T-helper 1 cell treated with Interleukin-12 subunit alpha and Interleukin-12 subunit beta and Interleukin-4 antibody, amounts not matched to agents 30 ng/mL and 1 ng/mL, for 36 hours (primary cell): ENCODE measurements around the gene TACR2. TPM values are rescaled to one million over a fixed set of nuclear protein-coding genes. Genes with fewer than 3 reads are reported as not detected.

Source experiments
- intact Hi-C: fragments of 100-400 bp; cut with micrococcal nuclease; formaldehyde crosslinking; loops from one replicate; pipeline ENCODE4 v1.15.1; 2024
- total RNA-seq: library from RNA; stranded (reverse); gene quantifications from 2 replicates; pipeline ENCODE4 v1.2.3, GENCODE V29; 2022

TACR2 gene
- total RNA-seq, 1 donor from 2014 or later = not detected

DNA sequence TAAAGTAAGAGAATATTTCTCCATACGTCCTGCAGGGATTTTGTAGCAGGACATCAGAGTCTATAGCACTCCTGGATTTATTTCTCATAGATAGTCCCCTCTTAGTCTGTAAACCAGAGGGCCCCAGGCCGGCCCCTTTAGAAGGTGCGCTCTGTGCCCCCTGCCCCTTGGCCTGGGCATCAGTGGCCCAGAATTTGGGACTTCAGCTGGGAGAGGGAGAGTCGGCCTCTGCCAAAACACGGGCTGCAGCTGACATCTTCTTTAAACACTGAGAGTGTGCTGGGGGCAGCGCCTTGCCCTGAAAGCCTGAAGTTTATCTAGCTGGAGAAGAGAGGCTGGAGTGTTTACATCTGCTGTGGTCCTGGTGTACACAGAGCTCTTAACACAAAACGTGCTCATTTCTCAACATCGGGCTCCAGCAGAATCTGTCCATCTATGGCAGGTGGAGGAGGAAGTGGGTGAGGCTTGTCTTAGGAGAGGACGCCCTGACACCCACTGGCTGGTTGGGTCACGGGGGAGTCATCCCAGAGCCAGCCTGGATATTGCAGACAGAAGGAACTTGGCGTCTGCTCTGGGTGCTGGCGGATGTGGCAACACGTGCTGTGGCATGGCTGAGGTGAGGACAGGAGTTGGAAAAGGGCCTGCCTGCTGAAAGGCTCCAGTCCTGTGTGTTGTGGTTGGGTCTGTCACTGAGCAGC lies 5.0 kb upstream of the TACR2 start:
- intact Hi-C loops = no loop called here

DNA sequence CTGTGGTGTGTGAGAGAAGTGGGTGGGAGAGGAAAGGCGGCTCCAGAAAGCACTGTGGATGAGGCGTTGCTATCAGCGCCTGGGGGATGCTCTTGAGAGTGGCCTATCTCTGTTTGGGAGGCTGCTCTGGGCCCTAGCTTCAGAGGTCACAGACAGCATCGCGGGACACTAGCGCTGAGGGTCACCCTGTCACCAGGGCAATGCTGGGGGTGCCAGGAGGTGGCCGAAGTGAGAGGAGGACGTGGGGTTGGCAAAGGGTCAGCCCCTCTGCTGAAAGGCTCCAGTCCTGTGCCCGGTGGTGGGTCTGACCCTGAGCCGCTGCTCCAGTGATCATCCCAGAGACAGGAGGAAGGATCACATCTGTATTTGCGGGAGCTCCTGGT lies 3.0 kb upstream of the TACR2 start:
- intact Hi-C loops = no loop called here

DNA sequence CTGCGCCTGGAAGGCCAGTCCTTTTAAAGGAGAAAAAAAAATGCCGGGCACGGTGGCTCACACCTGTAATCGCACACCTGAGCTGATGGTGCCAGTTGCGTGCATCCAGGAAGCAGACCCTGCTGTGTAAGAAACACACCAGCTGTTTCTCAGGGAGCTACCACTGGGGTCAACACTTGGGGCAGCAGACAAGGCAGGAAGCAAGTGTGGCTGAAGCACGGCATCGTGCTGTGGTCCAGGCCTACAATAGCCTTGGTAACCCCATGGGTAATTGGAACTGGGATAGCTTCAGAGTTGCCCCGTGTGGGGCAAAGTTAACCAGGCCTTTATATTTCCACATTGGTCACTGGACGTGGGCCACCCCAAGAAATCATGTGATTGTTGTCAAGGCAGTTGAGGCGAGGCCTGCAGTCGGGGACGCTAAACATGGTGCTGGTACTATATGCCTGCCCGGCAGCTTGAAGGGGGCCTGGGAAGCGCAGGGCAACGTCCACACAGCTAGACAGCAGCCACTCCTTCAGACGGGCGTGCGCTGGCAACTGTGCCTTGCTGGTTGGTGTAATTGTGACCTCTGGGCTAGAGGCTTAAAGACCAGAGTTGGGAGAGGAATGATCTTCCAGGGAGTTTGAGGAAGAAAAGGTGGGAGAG lies 2.5 kb upstream of the TACR2 start:
- intact Hi-C loops = no loop called here

DNA sequence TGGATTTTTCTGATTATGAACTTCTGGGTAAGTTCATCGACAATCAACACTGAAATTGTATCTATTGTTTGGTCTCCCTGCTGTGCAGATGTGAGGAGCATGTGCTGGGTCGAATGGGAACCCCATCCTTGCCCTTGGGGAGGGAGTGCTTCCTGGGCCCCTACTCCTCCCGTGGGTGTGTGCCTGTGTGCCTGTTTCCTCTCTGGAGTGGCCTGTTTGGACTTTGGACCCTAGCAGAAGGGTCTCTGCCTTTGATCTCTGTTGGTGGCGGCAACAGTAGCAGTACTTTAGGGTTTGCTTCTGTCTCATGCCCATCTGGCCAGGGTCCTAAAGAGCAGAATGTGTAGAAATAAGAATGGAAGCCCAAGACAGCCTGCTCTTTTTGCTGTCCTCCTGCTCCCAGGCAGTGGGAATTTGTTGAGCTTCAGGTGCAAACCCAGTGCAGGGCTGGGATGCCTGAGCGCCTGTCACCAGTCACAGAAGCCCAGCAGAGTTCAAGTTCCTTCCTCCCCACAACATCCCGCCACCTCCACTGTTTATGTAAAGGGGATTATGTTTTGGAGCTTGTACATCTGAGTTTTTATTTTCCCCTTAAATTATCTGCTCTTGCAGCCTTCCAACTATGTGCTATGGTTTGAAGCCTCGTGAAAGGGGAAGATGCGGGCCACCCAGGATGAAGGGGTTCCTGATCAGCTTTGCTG lies 1.5 kb upstream of the TACR2 start:
- intact Hi-C loops = no loop called here

DNA sequence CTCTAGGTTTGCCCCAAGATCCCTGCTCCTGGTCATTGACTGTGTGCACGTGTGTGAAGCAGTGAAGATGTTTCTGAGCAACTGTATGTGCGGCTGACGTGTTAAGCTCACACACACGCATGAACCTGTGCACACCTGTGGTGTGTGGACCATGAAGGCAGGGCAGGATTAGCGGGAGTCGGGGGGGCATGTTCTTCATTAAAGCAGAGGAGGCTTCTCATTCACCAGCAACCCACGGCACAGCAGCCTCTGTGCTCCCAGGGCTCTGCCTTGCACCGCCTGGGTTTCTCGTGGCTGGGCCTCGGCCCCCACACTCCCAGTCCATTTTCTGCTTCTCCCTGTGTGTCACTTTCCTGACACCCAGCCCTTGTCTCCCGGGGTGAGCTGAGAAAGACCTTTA lies 824 bp upstream of the TACR2 start:
- intact Hi-C loops = no loop called here

DNA sequence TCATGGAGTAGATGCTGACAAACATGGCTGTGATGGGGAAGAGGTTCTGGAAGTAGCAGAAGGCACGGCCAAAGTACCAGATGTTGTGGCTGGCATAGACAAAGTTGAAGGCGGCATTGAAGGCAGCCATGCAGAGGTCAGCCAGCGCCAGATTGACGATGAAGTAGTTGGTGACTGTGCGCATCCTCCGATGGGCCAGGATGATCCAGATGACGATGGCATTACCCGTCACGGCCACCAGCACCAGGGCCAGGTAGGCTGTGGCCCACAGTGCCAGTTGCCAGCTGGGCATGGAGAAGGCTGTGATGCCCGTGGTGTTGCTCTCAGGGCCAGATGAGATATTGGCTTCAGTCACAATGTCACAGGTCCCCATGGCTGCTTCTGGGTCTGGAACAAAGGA lies 767 bp downstream of the TACR2 start:
- intact Hi-C loops = no loop called here

DNA sequence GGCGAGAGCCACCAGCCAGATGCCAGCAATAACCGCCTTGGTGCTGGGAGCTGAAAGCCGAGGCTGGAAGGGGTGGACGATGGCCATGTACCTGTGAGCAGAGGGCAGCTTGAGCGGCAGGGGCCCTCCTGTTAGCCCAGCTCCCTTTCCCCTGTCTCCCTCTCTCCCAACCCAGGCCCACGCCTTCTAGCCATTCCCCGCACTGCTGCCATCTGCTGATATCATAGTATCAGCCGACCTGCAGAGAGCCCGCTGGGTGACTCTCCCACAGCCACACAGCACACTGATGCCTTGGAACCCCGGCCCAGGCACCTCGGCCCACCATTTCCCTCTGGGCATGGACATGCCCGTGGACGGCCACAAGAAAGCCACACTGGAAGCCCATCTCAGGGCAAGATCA lies 1.7 kb downstream of the TACR2 start:
- intact Hi-C loops = no loop called here

DNA sequence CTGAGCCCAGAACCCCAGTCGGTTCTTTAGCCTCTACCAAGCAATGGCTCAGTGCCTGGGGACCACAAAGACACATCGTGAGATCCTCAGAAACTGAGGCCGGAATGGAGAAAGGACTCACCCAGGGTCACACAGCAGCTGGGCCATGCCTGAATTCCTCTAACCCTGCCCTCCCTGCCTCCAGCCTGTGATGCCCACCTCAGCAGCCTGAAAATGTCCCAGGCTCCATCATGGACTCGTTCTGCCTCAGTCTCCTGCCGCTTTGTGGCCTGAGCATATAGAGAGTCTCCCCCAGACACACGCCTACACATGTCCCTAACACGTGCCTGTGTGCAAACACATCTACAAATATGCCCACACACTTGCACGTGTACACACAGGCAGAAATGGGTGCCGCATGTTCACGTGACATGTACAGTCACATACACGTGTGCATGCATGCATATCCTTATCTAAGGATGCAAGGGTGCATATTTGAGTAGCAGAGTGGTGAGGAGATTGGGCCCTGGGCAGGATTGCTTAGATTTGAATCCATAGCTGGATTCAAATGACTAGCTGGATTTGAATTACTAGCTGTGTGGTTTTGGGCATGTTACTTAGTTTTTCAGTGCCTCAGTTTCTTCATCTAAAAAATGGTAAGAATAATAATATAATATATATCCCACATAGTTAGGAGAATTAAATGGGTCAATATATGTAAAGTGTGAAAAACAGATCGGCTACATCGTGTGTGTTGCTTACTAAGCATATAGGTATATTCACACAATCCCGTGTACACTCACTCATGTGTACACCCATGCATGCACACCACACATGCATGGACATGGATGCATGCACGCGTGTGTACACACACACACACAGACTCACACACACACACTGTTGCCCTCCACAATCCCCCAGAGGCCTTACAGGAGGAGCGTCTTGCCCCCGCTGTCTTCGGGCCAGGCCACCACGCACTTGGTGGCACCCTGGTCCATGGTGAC lies 2.4 kb downstream of the TACR2 start:
- intact Hi-C loops = no loop called here

DNA sequence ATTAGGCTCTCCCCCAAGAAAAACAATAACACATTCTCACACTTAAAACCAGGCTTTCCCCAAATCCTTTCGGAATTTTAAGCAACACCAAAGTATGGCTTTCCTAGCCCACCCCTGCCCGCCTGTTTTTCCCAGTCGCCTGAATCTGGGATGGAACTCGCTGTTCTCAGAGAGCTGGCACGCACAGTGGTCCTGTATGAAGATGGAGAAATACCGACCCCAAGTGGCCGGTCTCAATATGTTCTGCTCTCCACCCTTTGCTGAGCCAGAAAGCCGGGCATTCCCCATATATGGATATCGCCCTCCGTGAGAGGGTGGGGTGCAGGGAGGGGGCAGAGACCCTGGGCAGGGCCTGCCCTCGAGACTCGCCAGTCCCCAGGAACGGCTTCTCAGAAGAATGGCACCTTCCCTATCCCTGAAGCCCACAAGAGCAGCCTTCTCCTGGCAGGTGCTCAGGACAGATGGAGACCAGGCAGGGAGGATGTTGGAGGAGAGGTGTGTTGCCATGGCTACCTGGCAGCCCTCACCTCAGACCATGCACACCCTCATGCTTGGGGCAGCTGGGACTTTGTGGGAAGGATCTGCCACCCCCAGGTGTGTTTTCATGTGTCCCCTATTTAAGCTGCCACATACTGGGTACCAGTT lies 3.4 kb downstream of the TACR2 start:
- intact Hi-C loops = no loop called here

DNA sequence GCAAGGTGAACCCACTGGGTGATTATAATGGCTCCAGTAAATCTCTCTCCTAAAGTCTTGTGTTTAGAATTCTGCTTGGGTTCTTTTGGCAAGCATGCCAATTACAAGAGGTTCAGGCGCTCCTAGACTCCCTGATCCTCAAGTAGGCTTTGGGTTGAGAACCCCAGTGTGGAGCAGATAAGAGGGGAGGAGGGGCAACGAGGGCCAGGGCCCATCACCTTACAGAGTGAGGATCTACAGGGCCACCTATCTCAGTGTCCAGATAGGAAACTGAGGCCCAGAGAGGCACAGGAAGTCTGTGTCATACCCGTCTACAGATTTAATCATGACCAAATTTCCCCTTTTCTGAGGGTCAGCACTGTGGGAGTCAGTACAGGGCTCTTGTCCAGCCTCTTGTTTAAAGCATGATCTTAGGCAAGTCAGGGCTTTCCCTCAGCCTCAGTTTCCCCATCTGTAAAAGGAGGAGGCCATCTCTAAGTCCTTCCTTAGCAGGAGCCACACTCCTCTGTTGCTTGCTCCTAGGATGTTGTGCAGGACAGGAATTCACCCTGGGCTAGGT lies 4.4 kb downstream of the TACR2 start:
- intact Hi-C loops = no loop called here

DNA sequence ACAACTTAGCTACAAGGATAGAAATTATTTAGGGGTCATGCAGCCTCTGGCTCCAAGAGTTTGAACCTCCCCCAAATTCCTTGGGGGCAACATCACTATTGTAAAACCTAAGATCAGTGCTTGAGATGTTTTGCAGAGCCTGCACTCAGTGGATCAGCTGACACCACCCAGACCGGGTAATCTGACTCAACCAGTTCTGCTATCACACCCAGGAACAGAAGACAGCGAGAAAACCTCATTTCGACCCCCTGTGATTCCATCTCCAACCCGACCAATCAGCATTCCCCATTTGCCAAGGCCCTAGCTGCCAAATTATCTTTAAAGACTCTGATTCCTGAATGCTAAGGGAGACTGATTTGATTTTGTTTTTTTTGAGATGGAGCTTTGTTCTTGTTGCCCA lies 5.2 kb downstream of the TACR2 start:
- intact Hi-C loops = no loop called here

DNA sequence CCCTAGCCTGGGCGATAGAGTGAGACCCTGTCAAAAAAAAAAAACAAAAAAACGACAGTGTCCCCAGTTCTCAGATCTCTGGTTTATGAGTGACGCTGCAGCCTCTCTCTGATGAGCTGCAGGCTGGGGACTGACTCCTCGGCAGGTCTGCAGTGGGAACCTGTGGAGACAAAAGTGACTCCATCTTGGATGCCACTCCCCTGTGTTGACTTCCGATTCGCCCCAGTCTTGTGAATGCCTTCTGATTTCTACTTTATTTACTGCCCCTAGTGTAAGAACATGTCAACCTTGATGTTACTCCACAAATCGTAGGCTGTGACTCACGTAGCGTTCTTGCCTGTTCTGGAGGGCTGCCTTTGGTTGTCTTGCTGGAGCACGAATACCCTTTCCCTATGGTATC lies 6.2 kb downstream of the TACR2 start:
- intact Hi-C loops = no loop called here

DNA sequence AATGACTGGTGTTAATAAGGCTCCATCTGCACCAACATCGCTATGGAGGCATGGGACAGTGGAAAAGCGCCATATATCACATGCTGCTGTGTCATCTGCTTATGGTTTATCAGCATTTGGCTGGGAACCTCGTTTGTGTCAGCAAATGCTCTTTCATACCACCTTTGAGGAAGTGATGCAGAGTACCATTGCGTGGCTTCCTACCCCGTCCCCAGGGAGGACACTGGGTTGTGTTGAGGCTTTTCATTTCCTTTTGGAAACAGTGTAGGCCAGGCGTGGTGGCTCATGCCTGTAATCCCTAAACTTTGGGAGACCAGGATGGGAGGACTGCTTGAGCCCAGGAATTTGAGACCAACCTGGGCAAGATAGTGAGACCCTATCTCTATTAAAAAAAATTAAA lies 6.8 kb downstream of the TACR2 start:
- intact Hi-C loops = loop anchor here (1.0 to 10.0 kb wide), 8 partner anchors 17 to 755 kb away; partner anchors contain the start of genes DDX50, FAM241B, KIFBP and SUPV3L1

DNA sequence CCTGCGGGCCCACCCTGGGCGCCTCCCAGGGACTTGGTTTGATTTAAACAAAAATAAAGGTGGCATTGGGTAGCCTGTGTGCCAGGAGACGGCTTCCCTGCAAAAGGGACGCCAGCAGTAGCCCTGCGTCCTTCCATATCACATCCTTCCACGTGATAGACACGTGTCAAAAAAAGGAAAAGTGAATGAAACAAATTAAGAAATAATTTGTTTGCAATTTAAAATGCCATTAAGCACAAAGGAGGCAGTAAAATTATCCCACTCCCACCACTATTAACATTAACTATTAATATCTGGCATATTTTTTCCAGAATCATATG lies 7.6 kb downstream of the TACR2 start:
- intact Hi-C loops = loop anchor here (1.0 to 10.0 kb wide), 8 partner anchors 18 to 756 kb away; partner anchors contain the start of genes DDX50, FAM241B, KIFBP and SUPV3L1

DNA sequence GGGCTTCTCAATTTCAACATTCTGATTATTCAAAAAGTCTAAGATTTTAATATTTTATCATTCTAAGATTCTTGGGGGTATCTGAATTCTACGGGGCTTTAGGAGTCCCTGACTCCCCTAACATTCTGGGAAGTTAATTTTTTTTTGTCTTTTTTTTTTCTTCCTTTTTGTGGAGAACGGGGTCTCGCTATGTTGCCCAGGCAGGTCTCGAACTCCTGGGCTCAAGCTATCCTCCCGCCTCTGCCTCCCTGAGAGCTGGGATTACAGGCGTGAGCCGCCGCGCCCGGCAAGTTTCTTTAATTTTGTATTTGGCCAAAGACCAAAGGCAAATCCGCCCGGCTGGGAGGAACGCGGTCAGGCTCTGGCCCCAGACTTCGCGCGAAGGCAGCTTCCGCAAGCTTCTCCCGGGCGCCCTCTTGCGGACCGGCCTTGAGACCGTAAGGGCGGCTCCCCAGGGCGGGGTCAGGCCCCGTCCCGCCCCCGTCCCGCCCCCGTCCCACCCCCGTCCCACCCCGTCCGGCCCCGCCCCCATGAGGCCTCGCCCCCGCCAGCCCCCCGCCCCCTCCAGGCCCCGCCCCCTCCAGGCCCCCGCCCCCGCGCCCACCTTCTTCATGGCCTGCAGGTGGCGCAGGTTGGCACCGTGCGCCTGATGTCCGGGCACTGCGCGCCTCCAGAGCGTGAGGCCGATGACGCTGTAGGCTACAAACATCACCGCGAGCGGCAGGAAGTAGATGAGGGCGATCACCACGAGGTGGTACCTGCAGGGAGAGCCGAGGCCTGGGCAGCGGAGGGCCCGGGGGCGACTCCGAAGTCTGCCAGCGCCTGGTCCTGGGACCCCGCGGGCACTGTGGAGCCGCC lies 8.2 kb downstream of the TACR2 start:
- intact Hi-C loops = loop anchor here (1.0 to 10.0 kb wide), 14 partner anchors 18 to 756 kb away; partner anchors contain the start of genes DDX50, FAM241B, KIFBP and SUPV3L1

DNA sequence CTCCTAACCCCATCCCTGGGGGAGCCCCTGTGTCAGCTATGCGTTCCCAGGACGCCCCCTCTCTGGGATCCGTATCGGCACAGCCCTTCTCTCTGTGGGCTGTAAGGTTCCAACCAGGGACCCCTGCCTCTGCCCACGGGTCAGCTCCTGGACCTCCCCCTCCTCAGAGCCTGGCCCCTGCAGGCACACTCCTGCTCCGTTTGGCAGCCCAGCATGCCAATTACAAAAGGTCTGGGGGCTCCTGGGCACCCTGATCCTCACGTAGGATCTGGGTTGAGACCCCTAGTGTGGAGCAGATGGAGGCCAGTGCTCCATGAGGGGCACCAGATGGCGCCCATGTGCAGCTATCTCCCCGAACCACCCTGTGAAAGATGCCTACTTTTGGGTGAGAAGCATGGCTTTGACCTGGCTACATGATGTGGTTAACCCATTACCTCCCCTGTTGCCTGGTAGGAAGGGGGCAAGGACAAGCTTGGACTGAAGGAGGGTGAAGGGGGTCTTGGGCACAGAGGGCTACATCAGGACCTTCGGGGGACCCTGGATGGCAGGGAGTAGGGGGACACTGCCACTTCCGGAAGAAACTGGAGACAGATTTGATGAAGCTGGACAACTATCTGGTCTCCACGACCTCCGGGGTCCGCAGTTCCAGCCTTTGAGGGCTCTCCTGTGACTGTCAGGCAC lies 9.0 kb downstream of the TACR2 start:
- intact Hi-C loops = loop anchor here (1.0 to 10.0 kb wide), 12 partner anchors 19 to 757 kb away; partner anchors contain the start of genes DDX50, KIFBP, SUPV3L1 and VPS26A

DNA sequence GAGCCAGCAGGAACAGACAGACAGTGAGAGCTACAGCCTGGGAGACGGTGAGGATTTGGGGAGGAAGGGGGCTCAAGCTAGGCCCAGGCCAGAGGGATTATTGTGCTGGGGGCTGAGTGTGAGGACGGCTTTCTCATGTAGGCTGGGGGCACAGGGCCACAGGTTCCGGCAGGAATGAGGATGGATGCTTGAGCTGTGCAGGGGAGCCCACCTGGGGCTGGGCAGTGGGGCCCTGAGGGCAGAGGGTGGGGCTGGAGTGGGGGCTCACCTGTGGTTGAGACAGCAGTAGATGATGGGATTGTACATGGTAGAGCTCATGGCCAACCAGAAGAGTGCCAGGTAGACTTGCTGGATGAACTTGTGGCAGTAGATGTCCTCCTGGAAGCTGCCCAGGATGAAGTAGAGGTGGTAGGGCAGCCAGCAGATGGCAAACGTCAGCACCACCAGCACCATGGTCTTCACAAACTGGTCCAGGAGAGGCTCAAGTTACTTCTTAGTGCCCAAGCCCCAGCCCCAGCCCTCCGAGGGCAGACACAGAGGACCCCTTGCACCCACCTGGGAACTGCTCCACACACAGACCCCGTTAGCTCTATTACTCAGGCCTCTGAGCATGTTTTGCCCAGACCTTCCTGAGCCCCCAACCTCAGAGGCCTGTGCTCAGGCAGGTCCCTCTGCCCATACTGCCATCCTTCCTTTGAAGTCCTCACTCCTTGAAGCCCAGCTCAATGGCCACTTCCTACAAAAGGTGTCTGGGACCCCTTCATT lies 9.7 kb downstream of the TACR2 start:
- intact Hi-C loops = loop anchor here (5.0 to 10.0 kb wide), 3 partner anchors 400 to 758 kb away; partner anchors contain the start of gene KIFBP

DNA sequence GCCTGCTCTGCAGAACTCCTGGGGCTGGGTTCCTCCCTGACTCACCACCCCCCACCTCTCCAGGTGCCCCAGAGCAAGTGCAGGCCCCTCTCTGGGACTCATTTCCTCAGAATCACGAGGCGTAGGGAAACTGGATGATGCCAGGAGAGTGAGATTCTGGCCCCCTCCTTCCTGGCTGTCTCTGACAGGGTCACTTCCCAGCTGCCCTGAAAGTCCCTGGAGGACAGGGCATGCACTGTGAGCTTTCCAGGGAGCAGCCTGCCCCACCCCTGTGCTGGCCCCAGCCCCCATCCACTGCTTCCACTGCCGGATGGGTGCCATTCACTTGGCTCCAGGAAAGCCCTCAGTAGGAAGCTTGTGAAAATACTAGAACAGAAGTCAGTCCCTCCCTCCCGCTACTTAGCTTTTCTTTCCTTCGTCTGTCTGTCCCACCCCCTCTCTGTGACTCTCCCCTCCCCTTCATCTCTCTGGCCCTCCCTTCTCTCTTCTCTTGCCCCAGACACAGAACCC lies 10.4 kb downstream of the TACR2 start:
- intact Hi-C loops = loop anchor here (5.0 to 10.0 kb wide), 3 partner anchors 399 to 758 kb away; partner anchors contain the start of gene KIFBP
